Measurements from ENCODE around the gene DLX2. TPM values are rescaled to one million over a fixed set of nuclear protein-coding genes. Genes with fewer than 3 reads are reported as not detected.

The DLX2 gene
- total RNA-seq, 2 donors from 2014 or later, result not detected

DNA sequence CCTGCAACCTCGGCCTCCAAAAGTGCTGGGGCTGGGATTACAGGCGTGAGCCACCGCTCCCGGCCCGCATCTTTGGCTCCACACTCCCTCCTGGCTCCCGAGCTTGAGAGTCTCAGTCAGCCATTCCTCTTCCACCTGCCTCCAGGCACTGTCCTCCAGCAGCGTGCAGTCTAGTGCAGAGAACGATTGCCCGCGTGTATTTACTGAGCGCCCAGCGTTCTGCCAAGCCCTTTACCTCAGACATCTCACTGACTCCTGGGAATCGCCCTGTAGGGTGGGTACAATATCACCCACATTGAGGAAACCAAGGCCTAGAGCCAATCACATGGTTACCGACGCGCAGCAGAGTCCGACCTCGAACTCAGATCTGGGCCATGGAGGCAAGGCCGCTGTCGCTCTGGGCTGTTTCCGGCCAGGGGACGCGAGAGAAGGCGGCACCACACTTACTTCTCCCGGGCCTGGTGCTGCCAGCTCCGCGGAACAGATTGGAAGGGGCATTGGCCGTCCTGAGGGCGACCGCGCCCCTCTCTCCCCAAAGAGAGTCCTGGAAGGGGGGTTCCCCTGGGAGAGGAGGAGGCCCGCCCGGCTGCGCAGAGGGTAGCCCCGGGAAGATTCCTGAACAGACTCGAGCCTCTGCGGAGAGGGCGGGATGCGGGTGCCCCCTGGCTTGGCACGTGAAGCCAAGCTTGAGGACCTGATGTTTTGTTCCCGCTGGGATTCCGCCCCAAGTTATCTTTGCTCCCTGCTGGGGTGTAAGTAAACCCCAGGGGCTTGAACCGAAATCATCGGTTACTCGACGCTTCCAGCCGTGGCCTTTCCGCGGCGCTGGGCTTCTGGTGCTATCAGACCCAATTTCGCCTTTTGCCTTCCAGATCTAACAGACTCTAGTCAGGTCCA, 5.2 kb upstream of the DLX2 start:
- DNase-seq, result no peak
- H3K27me3 ChIP-seq, result peaks cover 5 to 41% of the 10 kb centered on the region in 2 donors
- no peak overlapping the region for H3K27ac ChIP-seq
- ATAC-seq, result no peak
- H3K4me3 ChIP-seq, result no peak overlapping the region
- WGBS, 2 donors, result 15 to 22% methylated on average over 5 to 50 of the region's 51 CpGs
- no peaks in the 10 kb centered on the region for H3K9me3 ChIP-seq
- no peaks in the 10 kb centered on the region for H3K36me3 ChIP-seq (replicated peaks in 1 of 2; ENCODE audit: insufficient read depth in 1 of 2, low read depth in 2 of 2)
- H3K4me1 ChIP-seq, result peaks cover 23% of the 10 kb centered on the region
- TF ChIP-seq CTCF (IDR thresholded peaks at IDR 0.05) (no peak), POLR2A (IDR thresholded peaks at IDR 0.05) (no peak)
- intact Hi-C loops (cut with DNase I), result loop anchor here (10.0 kb wide), 1 partner anchor 293 kb away; no protein-coding TSS in a partner anchor

DNA sequence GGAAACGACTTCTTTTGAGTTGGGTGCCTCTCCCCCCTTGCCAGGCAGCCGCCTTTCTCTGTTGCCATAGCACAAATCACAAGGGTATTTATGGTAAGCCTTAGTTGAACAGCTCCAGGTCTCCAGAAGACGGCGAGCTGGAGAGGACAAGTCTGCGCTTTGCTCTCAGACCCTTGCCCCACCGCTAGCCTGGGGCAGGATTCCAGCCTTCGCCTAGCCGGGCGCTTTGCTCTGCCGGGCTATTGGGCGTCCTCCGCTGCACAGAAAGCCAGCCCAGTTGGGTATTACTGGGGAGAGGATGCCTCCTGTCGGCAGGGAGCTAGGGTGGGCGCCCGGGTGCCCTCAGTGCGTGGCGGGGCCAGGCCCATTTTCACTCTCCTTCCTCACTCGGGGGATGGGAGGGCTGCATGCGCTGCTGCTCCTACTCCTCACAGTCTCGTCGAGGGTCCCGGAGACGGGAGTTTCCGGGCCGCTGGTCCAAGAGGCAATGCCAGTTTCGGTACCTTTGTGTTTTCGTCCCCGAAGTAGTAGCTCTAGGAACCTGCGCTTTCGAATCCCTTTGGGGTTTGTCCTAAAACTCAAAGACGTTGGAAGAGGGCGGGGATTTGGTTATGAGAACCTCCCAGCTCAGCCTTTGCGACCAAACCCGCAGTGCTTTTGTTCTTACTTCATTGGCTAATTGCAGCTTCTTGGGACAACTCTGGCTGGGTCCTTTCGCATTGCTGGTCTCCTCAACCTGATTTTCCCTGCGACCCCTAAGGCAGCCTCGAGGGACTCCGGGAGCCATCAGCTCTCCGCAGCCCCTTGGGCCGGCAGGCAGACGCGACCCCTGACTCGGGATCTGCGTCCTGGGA, 3.6 kb upstream of the DLX2 start:
- Histone ChIP-seq H3K9me3 (no peaks in the 10 kb centered on the region), H3K36me3 (replicated peaks in 1 of 2; ENCODE audit: insufficient read depth in 1 of 2, low read depth in 2 of 2) (no peaks in the 10 kb centered on the region), H3K4me3 (no peak overlapping the region), H3K27me3 (peaks cover 10 to 57% of the 10 kb centered on the region in 2 donors), H3K27ac (no peak overlapping the region), H3K4me1 (peaks cover 39% of the 10 kb centered on the region)
- WGBS, 2 donors, result 4 to 11% methylated on average over 23 to 44 of the region's 44 CpGs
- ATAC-seq (no peak), DNase-seq (peak in 1 of 4 donors; percentile 43)
- intact Hi-C loops (cut with DNase I), result loop anchor here (10.0 kb wide), 1 partner anchor 292 kb away; no protein-coding TSS in a partner anchor
- TF ChIP-seq CTCF (IDR thresholded peaks at IDR 0.05) (peak in 5 of 7 experiments; percentile 4 to 42 (median 29)), POLR2A (IDR thresholded peaks at IDR 0.05) (no peak)

- ATAC-seq (no peak), DNase-seq (no peak)
- 12% methylated on average over 22 to 23 of the region's 23 CpGs for WGBS, 2 donors
- Histone ChIP-seq H3K9me3 (no peaks in the 10 kb centered on the region), H3K36me3 (replicated peaks in 1 of 2; ENCODE audit: insufficient read depth in 1 of 2, low read depth in 2 of 2) (no peaks in the 10 kb centered on the region), H3K4me1 (peaks cover 46% of the 10 kb centered on the region), H3K27ac (no peak overlapping the region), H3K27me3 (peaks cover 10 to 65% of the 10 kb centered on the region in 2 donors), H3K4me3 (no peak overlapping the region)
- TF ChIP-seq CTCF (IDR thresholded peaks at IDR 0.05) (no peak), POLR2A (IDR thresholded peaks at IDR 0.05) (no peak)
- intact Hi-C loops (cut with DNase I), result loop anchor here (10.0 kb wide), 1 partner anchor 291 kb away; no protein-coding TSS in a partner anchor
Observed at GRCh38 chr2:172105471-172106107, 2.9 kb upstream of the DLX2 start.

GRCh38 chr2:172103471-172104272, 972 bp upstream of the DLX2 start:
- peak; percentile 60 for ATAC-seq
- intact Hi-C loops (cut with DNase I), result loop anchor here (10.0 kb wide), 1 partner anchor 289 kb away; no protein-coding TSS in a partner anchor
- no peak overlapping the region for H3K27ac ChIP-seq
- no peaks in the 10 kb centered on the region for H3K9me3 ChIP-seq
- H3K36me3 ChIP-seq (replicated peaks in 1 of 2; ENCODE audit: insufficient read depth in 1 of 2, low read depth in 2 of 2), result no peaks in the 10 kb centered on the region
- peaks cover 63% of the 10 kb centered on the region for H3K4me1 ChIP-seq
- H3K4me3 ChIP-seq, result no peak overlapping the region
- peak; percentile 66 to 91 (median 83) for TF ChIP-seq CTCF (IDR thresholded peaks at IDR 0.05)
- TF ChIP-seq POLR2A (IDR thresholded peaks at IDR 0.05), result no peak
- peak; percentile 73 to 83 (median 80) for DNase-seq
- H3K27me3 ChIP-seq, result peaks cover 10 to 84% of the 10 kb centered on the region in 2 donors
- WGBS, 2 donors, result 4 to 5% methylated on average over 25 of the region's 25 CpGs
